Heart left ventricle (tissue), 16 donors: ENCODE data around the gene CTU1. TPM values are rescaled to one million over a fixed set of nuclear protein-coding genes. Genes with fewer than 3 reads are reported as not detected.
A peak's percentile ranks its signal among the peaks of the same experiment; 100 is the strongest.

ENCODE experiments used
- ATAC-seq, 4 donors: fragments of 200-7000 bp; cut with Tn5 transposase; one replicate each; pipeline ENCODE4 v1.9.1; 2020 to 2022; ENCODE audit warnings: moderate library complexity in 4 of 4, mild to moderate bottlenecking in 3 of 4, moderate number of reproducible peaks in 1 of 4
- DNase-seq, 5 donors: peaks; one replicate each; pipeline ENCODE4 v3.0.0-alpha.2; 2020
- H3K27ac ChIP-seq, 12 donors: fragments of 200-600 bp; sonication (generic) in 4 of 12; one replicate each; pipeline versions ENCODE4 v1.5.0 to v1.8.0; 2016 to 2022; ENCODE audit warnings: mild to moderate bottlenecking in 2 of 12
- H3K27me3 ChIP-seq, 9 donors: fragments of 200-600 bp; sonication (generic) in 2 of 9; one replicate each; pipeline versions ENCODE4 v1.5.1 to v1.8.0; 2016 to 2022; ENCODE audit warnings: mild to moderate bottlenecking in 3 of 9
- H3K36me3 ChIP-seq, 9 donors: fragments of 200-600 bp; sonication (generic) in 2 of 9; one replicate each; pipeline versions ENCODE4 v1.5.0 to v1.8.0; 2018 to 2022; ENCODE audit warnings: mild to moderate bottlenecking in 2 of 9
- H3K4me1 ChIP-seq, 12 donors: fragments of 200-600 bp; sonication (generic) in 4 of 12; one replicate each; pipeline versions ENCODE4 v1.5.0 to v1.8.0; 2016 to 2022; ENCODE audit warnings: mild to moderate bottlenecking in 3 of 12
- H3K4me3 ChIP-seq, 12 donors: fragments of 200-600 bp; sonication (generic) in 4 of 12; one replicate each; pipeline versions ENCODE4 v1.5.0 to v1.8.0; 2017 to 2022; ENCODE audit warnings: mild to moderate bottlenecking in 9 of 12, moderate library complexity in 4 of 12
- H3K9me3 ChIP-seq, 12 donors: fragments of 200-600 bp; sonication (generic) in 4 of 12; one replicate each; pipeline versions ENCODE4 v1.5.0 to v1.8.0; 2016 to 2022; ENCODE audit warnings: mild to moderate bottlenecking in 1 of 12
- POLR2A ChIP-seq, 2 donors: fragments of 450-650 bp; IDR thresholded peaks; one replicate each; pipeline ENCODE4 v1.6.1; 2017; ENCODE audit warnings: antibody characterized with exemption in 2 of 2, mild to moderate bottlenecking in 2 of 2, moderate library complexity in 2 of 2
- WGBS, 4 donors: extraction: QIAGEN DNeasy Blood & Tissue Kit in 2 of 4; methylation state at CpG; one replicate each; pipeline versions ENCODE4 v1.1.5 to v1.1.7; 2013 to 2018; 5-methylcytosine and 5-hydroxymethylcytosine counted together
- intact Hi-C, 10 donors: fragments of 100-400 bp; cut with DNase I; formaldehyde crosslinking; loops; one replicate each; pipeline versions ENCODE4 v1.11.1 to v1.14.2; 2022
- polyA plus RNA-seq, 2 donors: library from polyadenylated mRNA; stranded (reverse); fragments of 200-250 nt; gene quantifications; one replicate each; pipeline ENCODE4 v1.2.3, GENCODE V29; 2013
- total RNA-seq, 9 donors: library from RNA; depleted of rRNA in 2 of 9; stranded (reverse); fragments of >200 nt in 2 of 9; fragmentation: NEBNext Ultra II Directional in 3 of 9; extraction: Animal tissue kit (Norgen Biotek cat#: 25700) in 3 of 9; gene quantifications; one replicate each; pipeline versions ENCODE4 v1.1.0 to v1.2.4, GENCODE V29; 2016 to 2023
- TF ChIP-seq, protein P1 (sequence below), 12 donors: fragments of 200-600 bp; sonication (generic) in 4 of 12; IDR thresholded peaks; one replicate each; pipeline versions ENCODE4 v1.5.0 to v1.8.0; 2018 to 2022; ENCODE audit warnings: antibody characterized with exemption in 12 of 12, mild to moderate bottlenecking in 5 of 12
- donor health status: ischemic (EF 13 %, LVEDD 7.1; RV severe dilation, severe dysfunction).
- donor health status: healthy with polysubstance abuse.
- donor health status: DM: no; HTN: yes; CAD: no.
- donor health status: DM: no; HTN: no; CAD: no.
- donor health status: ischemic (EF 25% LVEDD 6.9; RV normal size, moderate dysfunction).
- donor health status: ischemic (EF 25% LVEDD 5.7; RV mildly dilated, moderate dysfunction).
- donor health status: healthy.
- donor health status: DM: yes; HTN: yes; CAD: no.
- donor health status: ischemic (EF 35%, LVEDD 5.7; RV mildly dilated, moderate dysfunction).
- donor health status: nonischemic (EF 11% LVEDD 7.7; RV severe dilation, severe dysfunction).
- donor health status: DM: yes; HTN: yes; CAD: no.
- donor health status: PGD.
- donor health status: ischemic (EF 29% LVEDD 5.4; RV normal size, mild dysfunction).
- donor health status: nonischemic (EF 23%, LVEDD 6.1; RV moderate dilation, normal function).

Gene CTU1
- total and polyA plus RNA-seq, 11 donors, result 1.4 to 11.2 (median 3.9) TPM

DNA sequence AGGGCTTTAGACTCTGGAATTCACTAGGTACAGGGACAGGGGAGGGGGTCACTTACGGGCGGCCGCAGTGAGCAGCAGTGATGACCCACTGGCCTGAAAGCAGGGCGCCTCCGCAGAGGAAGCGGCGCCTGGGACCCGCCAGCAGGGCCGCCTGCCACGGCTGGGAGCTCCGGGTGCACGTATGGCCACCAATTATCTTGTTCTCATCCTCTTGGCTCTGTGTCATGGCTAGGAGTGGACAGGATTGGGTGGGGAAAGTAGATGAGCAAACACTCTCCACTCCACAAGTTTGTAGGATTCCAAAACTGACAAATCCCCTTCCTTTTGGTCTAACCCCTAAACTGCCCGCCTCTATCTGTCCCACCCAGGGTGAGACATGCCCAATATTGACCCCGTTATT is 26.7 kb downstream of the CTU1 start:
- ATAC-seq, result no peak
- intact Hi-C loops, result loop anchor here in 1 of 10 donors (5.0 kb wide), 1 partner anchor 49 kb away; no protein-coding TSS in a partner anchor

GRCh38 chr19:51079481-51080110 is 28.6 kb downstream of the CTU1 start:
- intact Hi-C loops, result loop anchor here in 1 of 10 donors (5.0 kb wide), 1 partner anchor 47 kb away; no protein-coding TSS in a partner anchor
- peaks cover 0 to 8% (median 4%) of the 10 kb centered on the region in 12 donors for H3K4me1 ChIP-seq
- H3K9me3 ChIP-seq, result peaks cover 0 to 2% (median 0%) of the 10 kb centered on the region in 12 donors
- no peak overlapping the region for H3K4me3 ChIP-seq
- no peaks in the 10 kb centered on the region for H3K27me3 ChIP-seq
- 64 to 68% (median 65%) methylated on average over 25 to 27 of the region's 27 CpGs for WGBS, 4 donors
- no peak for TF ChIP-seq POLR2A (IDR thresholded peaks at IDR 0.05)
- TF ChIP-seq, protein P1, sequence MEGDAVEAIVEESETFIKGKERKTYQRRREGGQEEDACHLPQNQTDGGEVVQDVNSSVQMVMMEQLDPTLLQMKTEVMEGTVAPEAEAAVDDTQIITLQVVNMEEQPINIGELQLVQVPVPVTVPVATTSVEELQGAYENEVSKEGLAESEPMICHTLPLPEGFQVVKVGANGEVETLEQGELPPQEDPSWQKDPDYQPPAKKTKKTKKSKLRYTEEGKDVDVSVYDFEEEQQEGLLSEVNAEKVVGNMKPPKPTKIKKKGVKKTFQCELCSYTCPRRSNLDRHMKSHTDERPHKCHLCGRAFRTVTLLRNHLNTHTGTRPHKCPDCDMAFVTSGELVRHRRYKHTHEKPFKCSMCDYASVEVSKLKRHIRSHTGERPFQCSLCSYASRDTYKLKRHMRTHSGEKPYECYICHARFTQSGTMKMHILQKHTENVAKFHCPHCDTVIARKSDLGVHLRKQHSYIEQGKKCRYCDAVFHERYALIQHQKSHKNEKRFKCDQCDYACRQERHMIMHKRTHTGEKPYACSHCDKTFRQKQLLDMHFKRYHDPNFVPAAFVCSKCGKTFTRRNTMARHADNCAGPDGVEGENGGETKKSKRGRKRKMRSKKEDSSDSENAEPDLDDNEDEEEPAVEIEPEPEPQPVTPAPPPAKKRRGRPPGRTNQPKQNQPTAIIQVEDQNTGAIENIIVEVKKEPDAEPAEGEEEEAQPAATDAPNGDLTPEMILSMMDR (IDR thresholded peaks at IDR 0.05), result no peak
- DNase-seq, result peak; percentile 40 to 89 (median 83)
- no peaks in the 10 kb centered on the region for H3K36me3 ChIP-seq
- ATAC-seq, result peak; percentile 26 to 91 (median 84)
- no peak overlapping the region for H3K27ac ChIP-seq

More for the DNA sequence above, 26.7 kb downstream of the CTU1 start:
- H3K36me3 ChIP-seq, result no peaks in the 10 kb centered on the region
- no peaks in the 10 kb centered on the region for H3K9me3 ChIP-seq
- H3K27ac ChIP-seq, result no peak overlapping the region
- no peaks in the 10 kb centered on the region for H3K27me3 ChIP-seq
- DNase-seq, result no peak
- TF ChIP-seq, protein P1 (IDR thresholded peaks at IDR 0.05), result no peak
- no peak for TF ChIP-seq POLR2A (IDR thresholded peaks at IDR 0.05)
- 79 to 85% (median 80%) methylated on average over 9 to 14 of the region's 14 CpGs for WGBS, 4 donors
- peaks cover 0 to 8% (median 4%) of the 10 kb centered on the region in 12 donors for H3K4me1 ChIP-seq
- H3K4me3 ChIP-seq, result no peak overlapping the region

- Histone ChIP-seq H3K4me1 (peaks cover 0 to 8% (median 4%) of the 10 kb centered on the region in 12 donors), H3K27ac (no peak overlapping the region), H3K4me3 (no peak overlapping the region), H3K9me3 (peaks cover 0 to 11% (median 3%) of the 10 kb centered on the region in 12 donors), H3K36me3 (no peaks in the 10 kb centered on the region), H3K27me3 (no peaks in the 10 kb centered on the region)
- TF ChIP-seq, protein P1 (IDR thresholded peaks at IDR 0.05), result no peak
- no peak for TF ChIP-seq POLR2A (IDR thresholded peaks at IDR 0.05)
- WGBS, 4 donors, result 92 to 97% (median 94%) methylated on average over 6 of the region's 6 CpGs
- intact Hi-C loops, result no loop called here
- DNase-seq (no peak), ATAC-seq (no peak)
These were observed 29.5 kb downstream of the CTU1 start for GRCh38 chr19:51078731-51079130.

DNA sequence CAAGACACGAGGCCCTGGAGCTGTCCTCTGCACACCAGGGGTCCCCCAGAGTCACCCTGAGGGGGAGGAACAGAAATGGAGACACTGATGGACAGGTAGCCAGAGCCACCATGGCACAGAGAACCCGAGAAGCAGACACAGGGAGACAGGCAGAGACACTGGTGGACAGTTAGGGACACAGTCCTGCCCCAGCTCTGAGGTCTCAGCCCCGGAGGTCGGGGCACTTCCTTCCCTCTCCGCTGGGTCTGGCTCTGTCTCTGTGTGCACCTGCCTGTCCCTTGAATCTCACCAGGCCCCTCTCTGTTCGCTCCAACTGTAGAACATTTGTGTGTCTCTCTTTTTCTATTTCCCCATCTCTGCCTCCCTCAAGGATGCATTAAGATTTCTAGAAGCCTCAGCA is 30.1 kb downstream of the CTU1 start:
- peaks cover 0 to 17% (median 3%) of the 10 kb centered on the region in 12 donors for H3K9me3 ChIP-seq
- H3K27ac ChIP-seq, result no peak overlapping the region
- no peak overlapping the region for H3K4me3 ChIP-seq
- no peaks in the 10 kb centered on the region for H3K36me3 ChIP-seq
- DNase-seq (no peak), ATAC-seq (no peak)
- intact Hi-C loops, result no loop called here
- 73 to 86% (median 76%) methylated on average over 6 of the region's 6 CpGs for WGBS, 4 donors
- H3K27me3 ChIP-seq, result no peaks in the 10 kb centered on the region
- TF ChIP-seq, protein P1 (IDR thresholded peaks at IDR 0.05), result no peak
- TF ChIP-seq POLR2A (IDR thresholded peaks at IDR 0.05), result no peak
- H3K4me1 ChIP-seq, result peaks cover 0 to 8% (median 4%) of the 10 kb centered on the region in 12 donors
